Measurements from ENCODE around the gene GFOD1.
A peak's percentile ranks its signal among the peaks of the same experiment; 100 is the strongest.
"Not testable (repeated sequence)": the region's sequence is repeated elsewhere in the genome, so short reads cannot be mapped to it uniquely, and the experiment has no call there.

GFOD1 gene

GRCh38 chr6:13441778-13442177 is 45.6 kb downstream of the GFOD1 start:
- H3K9me3 Mint-ChIP-seq: peaks cover 3% of the 10 kb centered on the region
- no peaks in the 10 kb centered on the region for H3K36me3 Mint-ChIP-seq (ENCODE audit: low read depth)
- no peak overlapping the region for H3K4me3 Mint-ChIP-seq
- H3K27ac Mint-ChIP-seq: no peak overlapping the region
- DNase-seq (ENCODE audit: low spot score): no peak
- H3K4me1 Mint-ChIP-seq (ENCODE audit: low read depth): peaks cover 17% of the 10 kb centered on the region
- H3K27me3 Mint-ChIP-seq (ENCODE audit: low read depth): no peaks in the 10 kb centered on the region

DNA sequence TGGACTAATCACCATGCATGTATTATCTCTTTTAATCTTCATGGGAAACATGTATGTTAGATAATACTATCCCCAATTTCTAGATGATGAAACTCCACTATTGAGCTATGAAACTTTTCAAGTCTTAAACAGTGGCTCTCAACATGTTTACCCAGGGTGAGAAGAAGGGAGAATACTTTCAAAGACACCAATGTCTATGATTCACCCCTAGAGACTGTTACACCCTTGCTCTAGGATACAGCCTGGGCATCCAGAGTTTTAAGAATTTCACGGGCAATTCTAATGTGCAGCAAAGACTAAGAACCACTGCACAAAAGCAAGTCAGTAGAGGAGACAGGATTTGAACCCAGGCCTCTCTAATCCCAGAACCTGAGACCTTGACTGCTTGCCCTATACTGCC is 47.8 kb downstream of the GFOD1 start:
- Mint-ChIP-seq H3K4me3 (no peak overlapping the region), H3K27me3 (ENCODE audit: low read depth) (no peaks in the 10 kb centered on the region), H3K27ac (no peak overlapping the region), H3K36me3 (ENCODE audit: low read depth) (peaks cover 3% of the 10 kb centered on the region), H3K4me1 (ENCODE audit: low read depth) (peaks cover 25% of the 10 kb centered on the region), H3K9me3 (peaks cover 7% of the 10 kb centered on the region)
- no peak for DNase-seq (ENCODE audit: low spot score)

GRCh38 chr6:13438126-13438525 is 49.3 kb downstream of the GFOD1 start:
- Mint-ChIP-seq H3K27me3 (ENCODE audit: low read depth) (no peaks in the 10 kb centered on the region), H3K27ac (no peak overlapping the region), H3K4me1 (ENCODE audit: low read depth) (peaks cover 32% of the 10 kb centered on the region), H3K4me3 (no peak overlapping the region), H3K36me3 (ENCODE audit: low read depth) (peaks cover 4% of the 10 kb centered on the region), H3K9me3 (peaks cover 10% of the 10 kb centered on the region)
- no peak for DNase-seq (ENCODE audit: low spot score)

DNA sequence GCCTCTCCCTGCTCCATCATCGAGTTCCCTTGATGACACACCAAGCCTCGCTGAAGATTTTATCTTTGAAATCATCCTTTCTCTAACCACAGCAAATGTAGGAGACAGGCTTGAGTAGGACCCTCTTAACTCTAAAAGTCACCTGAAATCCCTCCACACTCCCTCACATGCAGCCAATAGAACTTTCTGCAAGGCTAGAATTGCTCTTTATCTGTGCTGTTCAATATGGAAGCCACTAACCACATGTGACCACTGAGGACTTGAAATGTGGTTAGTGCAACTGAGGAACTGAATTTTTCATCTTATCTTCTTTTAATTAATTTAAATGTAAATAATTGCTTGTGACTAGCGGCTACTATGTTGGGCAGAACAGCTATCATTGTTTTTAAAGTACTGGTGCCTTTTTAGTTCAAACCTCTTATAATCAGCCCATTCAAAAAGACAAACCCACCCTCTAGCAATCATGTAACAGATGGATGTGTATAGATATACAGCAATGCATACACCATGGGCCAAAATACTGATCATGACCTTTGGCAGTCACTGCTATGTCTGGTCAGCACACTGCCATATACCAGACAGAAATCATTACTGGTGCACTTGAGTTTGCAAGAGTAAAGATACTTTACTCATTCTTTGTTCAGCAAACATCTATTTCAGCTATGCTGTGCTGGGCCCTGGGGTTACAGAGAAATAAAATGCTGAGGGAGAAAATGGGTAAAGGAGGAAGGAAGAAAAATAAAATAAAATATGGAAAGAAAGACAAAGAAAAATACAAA is 50.0 kb downstream of the GFOD1 start:
- H3K27me3 Mint-ChIP-seq (ENCODE audit: low read depth): no peaks in the 10 kb centered on the region
- H3K4me3 Mint-ChIP-seq: no peak overlapping the region
- H3K9me3 Mint-ChIP-seq: peaks cover 10% of the 10 kb centered on the region
- H3K36me3 Mint-ChIP-seq (ENCODE audit: low read depth): peaks cover 4% of the 10 kb centered on the region
- H3K4me1 Mint-ChIP-seq (ENCODE audit: low read depth): peaks cover 37% of the 10 kb centered on the region
- no peak overlapping the region for H3K27ac Mint-ChIP-seq
- DNase-seq (ENCODE audit: low spot score): no peak

DNA sequence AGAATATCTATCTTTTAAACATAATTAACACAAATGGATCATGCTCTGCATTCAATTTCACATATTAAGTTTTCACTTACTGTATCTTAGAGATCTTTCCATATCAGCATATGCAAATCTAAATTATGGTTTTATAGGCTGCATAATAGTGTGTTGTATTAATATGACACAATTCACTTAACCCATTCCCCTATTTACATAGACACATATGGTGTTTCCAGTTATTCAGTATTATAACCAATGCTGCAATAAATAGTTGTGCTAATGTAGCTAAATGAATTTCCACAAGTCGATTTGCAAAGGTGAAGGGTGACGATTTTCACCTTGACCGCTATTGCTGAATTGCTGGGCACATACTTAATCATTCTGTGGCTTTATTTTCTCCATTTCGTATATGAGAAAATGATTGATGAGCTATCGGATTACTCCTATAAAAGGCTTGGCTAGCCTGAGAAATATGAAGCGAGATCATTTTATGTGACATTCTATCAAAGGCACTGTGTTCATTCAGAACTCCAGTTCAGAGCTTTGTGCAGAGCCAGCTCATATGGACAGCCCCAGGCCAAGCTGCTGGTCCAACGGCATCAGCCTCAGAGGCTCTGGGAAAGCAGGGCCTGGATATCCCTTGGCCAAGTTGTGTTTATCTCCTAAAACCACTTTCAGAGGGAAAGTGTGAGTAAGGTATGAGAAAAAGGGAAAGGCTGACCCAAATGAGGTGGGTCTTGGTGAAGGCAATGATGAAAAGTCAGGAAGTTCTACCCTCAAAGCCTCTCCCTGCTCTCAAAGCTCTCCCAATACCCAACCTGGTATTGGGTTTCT is 50.8 kb downstream of the GFOD1 start:
- Mint-ChIP-seq H3K27ac (no peak overlapping the region), H3K4me3 (no peak overlapping the region), H3K9me3 (peaks cover 10% of the 10 kb centered on the region), H3K27me3 (ENCODE audit: low read depth) (no peaks in the 10 kb centered on the region), H3K36me3 (ENCODE audit: low read depth) (peaks cover 4% of the 10 kb centered on the region), H3K4me1 (ENCODE audit: low read depth) (peaks cover 44% of the 10 kb centered on the region)
- DNase-seq (ENCODE audit: low spot score): no peak

DNA sequence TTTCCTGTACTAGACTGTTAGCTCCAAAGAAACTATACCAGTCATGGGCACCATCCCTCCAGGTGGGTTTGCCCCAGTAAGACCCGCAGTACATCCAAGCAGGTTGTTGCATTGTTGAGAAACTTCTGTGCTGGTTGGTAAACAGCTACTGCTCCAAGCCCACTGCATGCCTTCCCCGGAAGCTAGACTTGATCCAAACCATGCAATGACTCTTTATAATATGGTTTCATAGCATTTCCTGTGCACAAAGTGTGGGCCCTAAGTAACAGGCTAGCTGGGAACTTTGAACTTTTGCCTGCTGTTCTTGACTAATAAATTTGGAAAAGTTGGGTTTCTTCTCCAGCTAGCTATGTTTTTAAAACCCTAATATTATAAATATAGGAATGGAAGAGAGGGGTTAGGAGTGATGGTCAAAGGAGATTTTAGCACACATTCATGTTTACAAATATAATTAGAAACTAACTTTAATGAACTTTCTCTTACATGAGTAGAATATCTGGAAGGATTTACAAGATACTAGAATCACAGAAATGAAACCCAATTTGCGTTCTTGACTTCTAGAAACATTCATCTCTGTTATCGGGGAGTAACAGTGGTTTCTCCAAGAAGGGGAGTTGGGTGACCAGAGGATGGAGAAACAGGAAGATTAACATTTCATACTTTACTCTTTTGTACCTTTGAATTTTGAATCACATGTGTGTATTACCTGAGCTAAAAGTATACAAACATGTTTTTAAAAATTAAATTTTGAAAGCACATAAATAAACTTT is 51.7 kb downstream of the GFOD1 start:
- Mint-ChIP-seq H3K9me3 (peaks cover 10% of the 10 kb centered on the region), H3K4me1 (ENCODE audit: low read depth) (peaks cover 53% of the 10 kb centered on the region), H3K27me3 (ENCODE audit: low read depth) (no peaks in the 10 kb centered on the region), H3K27ac (peak overlapping the region; percentile 67), H3K4me3 (peak overlapping the region; percentile 61), H3K36me3 (ENCODE audit: low read depth) (peaks cover 4% of the 10 kb centered on the region)
- no peak for DNase-seq (ENCODE audit: low spot score)

GRCh38 chr6:13434777-13435176 is 52.6 kb downstream of the GFOD1 start:
- Mint-ChIP-seq H3K36me3 (ENCODE audit: low read depth) (peaks cover 4% of the 10 kb centered on the region), H3K4me3 (no peak overlapping the region), H3K4me1 (ENCODE audit: low read depth) (peaks cover 54% of the 10 kb centered on the region), H3K9me3 (peaks cover 10% of the 10 kb centered on the region), H3K27me3 (ENCODE audit: low read depth) (no peaks in the 10 kb centered on the region), H3K27ac (no peak overlapping the region)
- DNase-seq (ENCODE audit: low spot score): no peak

- peak overlapping the region; percentile 46 for H3K27ac Mint-ChIP-seq
- DNase-seq (ENCODE audit: low spot score); H3K4me3 Mint-ChIP-seq; H3K27me3 Mint-ChIP-seq (ENCODE audit: low read depth); H3K36me3 Mint-ChIP-seq (ENCODE audit: low read depth): not testable (repeated sequence)
- H3K4me1 Mint-ChIP-seq (ENCODE audit: low read depth): peaks cover 56% of the 10 kb centered on the region
- H3K9me3 Mint-ChIP-seq: peaks cover 10% of the 10 kb centered on the region
These were observed 53.1 kb downstream of the GFOD1 start for GRCh38 chr6:13434135-13434775.

- H3K27ac Mint-ChIP-seq: peak overlapping the region; percentile 46
- peaks cover 61% of the 10 kb centered on the region for H3K4me1 Mint-ChIP-seq (ENCODE audit: low read depth)
- peaks cover 4% of the 10 kb centered on the region for H3K36me3 Mint-ChIP-seq (ENCODE audit: low read depth)
- no peaks in the 10 kb centered on the region for H3K27me3 Mint-ChIP-seq (ENCODE audit: low read depth)
- no peak for DNase-seq (ENCODE audit: low spot score)
- H3K9me3 Mint-ChIP-seq: peaks cover 10% of the 10 kb centered on the region
- H3K4me3 Mint-ChIP-seq: no peak overlapping the region
These were observed 53.7 kb downstream of the GFOD1 start for GRCh38 chr6:13433709-13434121.

GRCh38 chr6:13432526-13433184 is 54.7 kb downstream of the GFOD1 start:
- Mint-ChIP-seq H3K36me3 (ENCODE audit: low read depth) (peaks cover 4% of the 10 kb centered on the region), H3K27ac (peak overlapping the region; percentile 64), H3K9me3 (peaks cover 10% of the 10 kb centered on the region), H3K4me3 (peak overlapping the region; percentile 14), H3K27me3 (ENCODE audit: low read depth) (no peaks in the 10 kb centered on the region), H3K4me1 (ENCODE audit: low read depth) (peaks cover 70% of the 10 kb centered on the region)
- DNase-seq (ENCODE audit: low spot score): no peak

DNA sequence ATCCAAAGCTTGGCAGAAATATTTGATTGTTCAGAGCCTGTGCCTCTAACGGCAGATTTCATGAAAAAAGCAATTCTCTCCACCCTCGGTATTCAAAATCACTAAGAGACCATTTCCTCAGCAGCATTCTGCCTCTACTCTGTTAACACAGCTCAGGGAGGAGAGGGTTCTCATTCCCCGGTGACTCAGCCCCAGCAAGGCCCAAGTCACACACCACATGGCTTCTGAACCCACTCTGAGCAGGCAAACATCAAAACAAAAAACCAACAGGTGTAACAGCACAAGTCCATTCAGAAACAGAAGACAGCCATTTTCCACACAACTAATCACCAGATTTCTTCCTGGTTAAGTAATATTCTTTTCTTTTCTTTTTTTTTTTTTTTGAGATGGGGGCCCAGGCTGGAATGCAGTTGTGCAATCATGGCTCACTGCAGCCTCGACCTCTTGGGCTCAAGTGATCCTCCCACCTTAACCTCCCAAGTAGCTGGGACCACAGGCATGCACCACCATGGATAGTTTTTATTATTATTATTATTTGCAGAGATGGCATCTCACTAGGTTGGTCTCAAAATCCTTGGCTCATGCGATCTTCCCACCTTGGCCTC is 55.4 kb downstream of the GFOD1 start:
- Mint-ChIP-seq H3K27me3 (ENCODE audit: low read depth) (no peaks in the 10 kb centered on the region), H3K4me3 (peak overlapping the region; percentile 61), H3K36me3 (ENCODE audit: low read depth) (peaks cover 4% of the 10 kb centered on the region), H3K27ac (peak overlapping the region; percentile 79), H3K4me1 (ENCODE audit: low read depth) (peaks cover 70% of the 10 kb centered on the region), H3K9me3 (peaks cover 10% of the 10 kb centered on the region)
- peak; percentile 41 for DNase-seq (ENCODE audit: low spot score)

- Mint-ChIP-seq H3K27me3 (ENCODE audit: low read depth) (no peaks in the 10 kb centered on the region), H3K4me3 (no peak overlapping the region), H3K9me3 (peaks cover 10% of the 10 kb centered on the region), H3K36me3 (ENCODE audit: low read depth) (peaks cover 4% of the 10 kb centered on the region), H3K4me1 (ENCODE audit: low read depth) (peaks cover 72% of the 10 kb centered on the region), H3K27ac (no peak overlapping the region)
- no peak for DNase-seq (ENCODE audit: low spot score)
These were observed 56.2 kb downstream of the GFOD1 start for GRCh38 chr6:13431059-13431656.

All from T-helper 2 cell treated with Interferon-gamma antibody and Interleukin-4, amounts not matched to agents 5 μg/mL and 100 μg/mL, for 36 hours (primary cell).